Glutamatergic neuron (in vitro differentiated cells): ENCODE data around the gene ATF6. TPM values are rescaled to one million over a fixed set of nuclear protein-coding genes. Genes with fewer than 3 reads are reported as not detected.

Experiments used
- DNase-seq: peaks from one replicate; pipeline ENCODE4 v3.0.0; 2022
- H3K27ac Mint-ChIP-seq: one replicate; pipeline ENCODE4 v1.8.0; 2020; ENCODE audit warnings: mild to moderate bottlenecking, mixed read lengths, inconsistent platforms; ENCODE audit not compliant: unreplicated experiment
- H3K27me3 Mint-ChIP-seq: one replicate; pipeline ENCODE4 v1.8.0; 2020; ENCODE audit warnings: mild to moderate bottlenecking, moderate library complexity, mixed read lengths, inconsistent platforms; ENCODE audit not compliant: unreplicated experiment
- H3K36me3 Mint-ChIP-seq: one replicate; pipeline ENCODE4 v1.8.0; 2020; ENCODE audit warnings: mild to moderate bottlenecking, mixed read lengths, inconsistent platforms; ENCODE audit not compliant: unreplicated experiment
- H3K4me1 Mint-ChIP-seq: one replicate; pipeline ENCODE4 v1.8.0; 2020; ENCODE audit warnings: mild to moderate bottlenecking, low read depth, mixed read lengths, inconsistent platforms; ENCODE audit not compliant: unreplicated experiment
- H3K4me3 Mint-ChIP-seq: one replicate; pipeline ENCODE4 v1.8.0; 2020; ENCODE audit warnings: mild to moderate bottlenecking, mixed read lengths, inconsistent platforms; ENCODE audit not compliant: unreplicated experiment
- H3K9me3 Mint-ChIP-seq: one replicate; pipeline ENCODE4 v1.8.0; 2020; ENCODE audit warnings: mild to moderate bottlenecking, moderate library complexity, mixed read lengths, inconsistent platforms; ENCODE audit not compliant: unreplicated experiment
- total RNA-seq: library from RNA; stranded (reverse); fragmentation: NEBNext Ultra II Directional; extraction: Animal tissue kit (Norgen Biotek cat#: 25700); gene quantifications from one replicate; pipeline ENCODE4 v1.2.1, GENCODE V29; 2021; ENCODE audit not compliant: unreplicated experiment
- TF ChIP-seq, protein P1 (sequence below): fragments of 200-600 bp; sonication (generic); IDR thresholded peaks from one replicate; pipeline ENCODE4 v1.5.0; 2021; ENCODE audit not compliant: partially characterized antibody, unreplicated experiment

The ATF6 gene
- total RNA-seq, 1 donor from 2014 or later: 29.3 TPM

- no peak overlapping the region for H3K27ac Mint-ChIP-seq
- TF ChIP-seq, protein P1, sequence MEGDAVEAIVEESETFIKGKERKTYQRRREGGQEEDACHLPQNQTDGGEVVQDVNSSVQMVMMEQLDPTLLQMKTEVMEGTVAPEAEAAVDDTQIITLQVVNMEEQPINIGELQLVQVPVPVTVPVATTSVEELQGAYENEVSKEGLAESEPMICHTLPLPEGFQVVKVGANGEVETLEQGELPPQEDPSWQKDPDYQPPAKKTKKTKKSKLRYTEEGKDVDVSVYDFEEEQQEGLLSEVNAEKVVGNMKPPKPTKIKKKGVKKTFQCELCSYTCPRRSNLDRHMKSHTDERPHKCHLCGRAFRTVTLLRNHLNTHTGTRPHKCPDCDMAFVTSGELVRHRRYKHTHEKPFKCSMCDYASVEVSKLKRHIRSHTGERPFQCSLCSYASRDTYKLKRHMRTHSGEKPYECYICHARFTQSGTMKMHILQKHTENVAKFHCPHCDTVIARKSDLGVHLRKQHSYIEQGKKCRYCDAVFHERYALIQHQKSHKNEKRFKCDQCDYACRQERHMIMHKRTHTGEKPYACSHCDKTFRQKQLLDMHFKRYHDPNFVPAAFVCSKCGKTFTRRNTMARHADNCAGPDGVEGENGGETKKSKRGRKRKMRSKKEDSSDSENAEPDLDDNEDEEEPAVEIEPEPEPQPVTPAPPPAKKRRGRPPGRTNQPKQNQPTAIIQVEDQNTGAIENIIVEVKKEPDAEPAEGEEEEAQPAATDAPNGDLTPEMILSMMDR: no peak
- no peaks in the 10 kb centered on the region for H3K36me3 Mint-ChIP-seq
- H3K27me3 Mint-ChIP-seq: no peaks in the 10 kb centered on the region
- no peak overlapping the region for H3K4me3 Mint-ChIP-seq
- no peaks in the 10 kb centered on the region for H3K9me3 Mint-ChIP-seq
- no peaks in the 10 kb centered on the region for H3K4me1 Mint-ChIP-seq
- DNase-seq: no peak
These were observed 15.9 kb downstream of the ATF6 start for GRCh38 chr1:161781995-161782394.

- TF ChIP-seq, protein P1: no peak
- no peaks in the 10 kb centered on the region for H3K36me3 Mint-ChIP-seq
- H3K4me3 Mint-ChIP-seq: no peak overlapping the region
- H3K27me3 Mint-ChIP-seq: no peaks in the 10 kb centered on the region
- no peak overlapping the region for H3K27ac Mint-ChIP-seq
- H3K4me1 Mint-ChIP-seq: no peaks in the 10 kb centered on the region
- DNase-seq: no peak
- no peaks in the 10 kb centered on the region for H3K9me3 Mint-ChIP-seq
These were observed 16.8 kb downstream of the ATF6 start for GRCh38 chr1:161782886-161783285.

DNA sequence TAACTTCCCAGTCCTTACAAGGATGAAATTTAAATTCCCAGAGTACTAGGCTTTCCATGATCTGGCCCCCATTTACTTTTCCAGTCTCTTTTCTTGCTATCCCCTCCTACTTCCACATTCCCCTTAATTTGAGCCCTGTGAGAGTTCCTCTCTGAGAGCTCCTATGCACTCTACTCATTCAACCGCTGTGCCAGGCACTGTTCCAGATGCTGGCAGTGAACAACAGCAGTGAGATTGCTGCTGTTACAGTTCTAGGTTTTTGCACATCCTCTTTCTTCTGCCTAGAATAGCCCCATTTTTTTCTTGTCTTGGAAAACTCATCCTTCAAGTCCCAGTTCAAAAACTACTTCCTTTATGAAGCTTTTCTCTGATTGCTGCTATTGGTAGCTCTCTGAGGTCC, 18.8 kb downstream of the ATF6 start:
- Mint-ChIP-seq H3K27ac (no peak overlapping the region), H3K4me1 (no peaks in the 10 kb centered on the region), H3K27me3 (no peaks in the 10 kb centered on the region), H3K9me3 (no peaks in the 10 kb centered on the region), H3K4me3 (no peak overlapping the region), H3K36me3 (no peaks in the 10 kb centered on the region)
- TF ChIP-seq, protein P1: no peak
- no peak for DNase-seq

DNA sequence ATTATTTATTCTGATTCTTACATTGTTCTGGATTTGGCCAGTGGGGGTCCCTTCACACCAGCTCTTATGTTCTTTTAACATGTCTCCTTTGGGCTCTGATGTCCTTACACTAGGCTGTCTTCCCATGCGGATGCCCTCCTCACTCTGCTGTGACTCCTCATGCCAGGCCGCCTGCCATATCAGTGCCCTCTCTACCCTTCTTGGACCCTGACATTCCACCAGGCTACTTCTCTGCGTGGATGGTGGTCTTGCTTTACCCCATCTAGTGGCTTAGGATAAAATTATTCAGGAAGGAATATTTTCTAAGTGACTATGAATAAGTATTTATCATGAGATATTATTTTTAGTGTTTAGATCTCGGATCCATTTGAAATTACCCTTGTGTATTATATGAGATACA, 21.2 kb downstream of the ATF6 start:
- Mint-ChIP-seq H3K27ac (no peak overlapping the region), H3K36me3 (no peaks in the 10 kb centered on the region), H3K4me3 (no peak overlapping the region), H3K27me3 (no peaks in the 10 kb centered on the region), H3K9me3 (no peaks in the 10 kb centered on the region), H3K4me1 (no peaks in the 10 kb centered on the region)
- TF ChIP-seq, protein P1: peak; percentile 11
- no peak for DNase-seq

GRCh38 chr1:161790587-161791317, 24.6 kb downstream of the ATF6 start:
- H3K4me1 Mint-ChIP-seq: peaks cover 1% of the 10 kb centered on the region
- H3K27ac Mint-ChIP-seq: no peak overlapping the region
- no peak for DNase-seq
- no peaks in the 10 kb centered on the region for H3K36me3 Mint-ChIP-seq
- no peaks in the 10 kb centered on the region for H3K27me3 Mint-ChIP-seq
- H3K4me3 Mint-ChIP-seq: no peak overlapping the region
- TF ChIP-seq, protein P1: no peak
- no peaks in the 10 kb centered on the region for H3K9me3 Mint-ChIP-seq
